Measurements from ENCODE around the gene SNRPB2.

GRCh38 chr20:16703570-16703969, 26.3 kb upstream of the SNRPB2 start:
- no peak for TF ChIP-seq CTCF (IDR thresholded peaks at IDR 0.05; ENCODE audit: extremely low read depth in 1 of 2, insufficient read depth in 1 of 2, low read depth in 1 of 2, low read length in 2 of 2)
- no peak for TF ChIP-seq POLR2A (IDR thresholded peaks at IDR 0.05; ENCODE audit: low read depth, low read length)
- no peak for TF ChIP-seq EZH2 (IDR thresholded peaks at IDR 0.05; ENCODE audit: borderline replicate concordance, low read depth, low read length, severe bottlenecking)
- no peak for TF ChIP-seq GATA2 (IDR thresholded peaks at IDR 0.05; ENCODE audit: insufficient read depth, insufficient read length, low read depth, low read length)
- no peak for TF ChIP-seq JUN (IDR thresholded peaks at IDR 0.05; ENCODE audit: borderline replicate concordance, insufficient read depth, insufficient read length, low read depth)
